ENCODE results near the gene EOLA1. TPM values are rescaled to one million over a fixed set of nuclear protein-coding genes. Genes with fewer than 3 reads are reported as not detected.
A peak's percentile ranks its signal among the peaks of the same experiment; 100 is the strongest.

EOLA1 gene
- total RNA-seq, 1 experiment from 2014 or later = 7.9 TPM

DNA sequence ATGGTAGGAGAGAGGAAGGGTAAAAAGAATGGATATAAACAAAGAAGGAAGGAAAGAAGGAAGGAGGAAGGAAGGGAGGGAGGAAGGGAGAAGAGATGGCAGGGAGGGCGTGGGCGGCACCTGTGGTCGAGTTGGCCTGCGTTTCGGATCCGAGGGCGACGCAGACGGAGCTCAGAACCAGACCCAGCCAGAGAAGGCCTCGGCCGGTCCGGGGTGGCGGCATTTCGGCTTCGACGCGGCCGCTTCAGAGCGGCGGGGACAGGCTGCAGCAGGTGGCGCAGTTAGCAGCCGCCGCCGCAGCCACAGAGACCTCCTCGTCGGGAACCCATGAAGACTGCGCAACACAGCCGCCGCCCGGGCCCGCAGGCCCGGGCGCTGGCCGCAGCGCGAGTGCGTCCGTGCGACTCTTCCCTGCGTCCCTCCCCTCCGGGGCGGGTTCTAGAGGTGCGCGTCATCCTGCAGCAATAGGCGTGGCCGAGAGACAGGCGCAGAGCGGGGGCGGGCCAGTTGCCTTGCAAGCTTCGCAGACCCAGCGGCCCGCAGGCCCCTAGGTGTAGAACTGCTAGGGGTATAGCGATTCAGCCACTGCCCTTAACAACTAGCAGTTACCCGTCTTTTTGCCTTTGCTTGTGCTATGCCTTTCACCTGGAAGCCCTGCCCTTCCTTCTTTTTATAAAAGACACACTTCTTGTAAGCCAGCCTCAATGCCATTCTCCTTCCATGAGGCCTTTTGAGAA is 35.7 kb upstream of the EOLA1 start, which contains the start of gene IDS:
Gene IDS, minus strand, starts transcription at position 392 of the 737 bp plus-strand sequence. Its CDS starts 169 bp downstream, at position 223.
- Mint-ChIP-seq H3K4me3 (peak within 1 kb of the TSS; percentile 65 to 85), H3K27me3 (ENCODE audit: low read depth) (peaks cover 6% of the 10 kb centered on the region), H3K4me1 (peaks cover 9 to 16% of the 10 kb centered on the region in 2 experiments), H3K27ac (peak within 1 kb of the TSS in 1 of 3 experiments; percentile 58; a peak in 2 of 7 replicates), H3K36me3 (ENCODE audit: insufficient read depth in 1 of 3, low read depth in 3 of 3) (peaks cover 4 to 24% (median 23%) of the 10 kb centered on the region in 3 experiments), H3K9me3 (peaks cover 50 to 70% of the 10 kb centered on the region in 2 experiments)
- Histone ChIP-seq H2AFZ (ENCODE audit: low read length) (no peak within 1 kb of the TSS), H3K4me2 (ENCODE audit: insufficient read depth, insufficient read length, low read length) (peak within 1 kb of the TSS; percentile 94), H2AK5ac (ENCODE audit: insufficient read length, low read length) (no peak within 1 kb of the TSS), H4K8ac (replicated peaks; ENCODE audit: insufficient read length, low read depth, low read length) (no peak within 1 kb of the TSS), H3T11ph (ENCODE audit: low read length) (no peak within 1 kb of the TSS), H2BK15ac (ENCODE audit: low read depth, low read length) (no peak within 1 kb of the TSS), H4K91ac (ENCODE audit: insufficient read length, low read depth, low read length) (no peak within 1 kb of the TSS), H3K18ac (ENCODE audit: insufficient read length, low read depth, low read length) (peak within 1 kb of the TSS; percentile 72), H3K4ac (ENCODE audit: low read depth, low read length) (no peak within 1 kb of the TSS), H3K4me1 (ENCODE audit: insufficient read depth, low read length) (no peaks in the 10 kb centered on the region; the same call in 1 of the 2 replicates), H3K9me3 (ENCODE audit: control insufficient read depth, low read depth, low read length) (peaks cover 51% of the 10 kb centered on the region), H3K79me1 (ENCODE audit: insufficient read depth, low read depth, low read length, poor library complexity, severe bottlenecking) (no peaks in the 10 kb centered on the region), H3K27ac (ENCODE audit: insufficient read length, low read depth, low read length) (no peak within 1 kb of the TSS), H3K23me2 (ENCODE audit: insufficient read length, low read depth, low read length, poor library complexity, severe bottlenecking) (peaks cover 2% of the 10 kb centered on the region), H3K56ac (ENCODE audit: insufficient read length, low read depth, low read length) (no peak within 1 kb of the TSS), H3K9ac (ENCODE audit: extremely low read depth, insufficient read length, low read length) (peak within 1 kb of the TSS; percentile 72), H2BK20ac (ENCODE audit: low read depth, low read length, poor library complexity, severe bottlenecking) (no peak within 1 kb of the TSS), H3K27me3 (ENCODE audit: insufficient read depth, low read length) (no peaks in the 10 kb centered on the region), H2BK12ac (ENCODE audit: insufficient read length, low read depth, low read length) (no peak within 1 kb of the TSS), H4K20me1 (ENCODE audit: control insufficient read depth, insufficient read depth, insufficient read length) (no peaks in the 10 kb centered on the region), H2BK120ac (ENCODE audit: low read depth, low read length, poor library complexity, severe bottlenecking) (no peak within 1 kb of the TSS), H2BK5ac (ENCODE audit: insufficient read length, low read length) (no peak within 1 kb of the TSS), H3K79me2 (ENCODE audit: insufficient read depth, low read length) (no peaks in the 10 kb centered on the region), H4K5ac (ENCODE audit: insufficient read length, low read depth, low read length) (peak within 1 kb of the TSS; percentile 57), H3K23ac (ENCODE audit: insufficient read length, low read depth, low read length) (no peak within 1 kb of the TSS), H3K14ac (ENCODE audit: insufficient read depth, low read length) (peak within 1 kb of the TSS; percentile 78)
- WGBS (ENCODE audit: extremely low coverage, insufficient read length, low lambda C conversion rate) = no CpG with 5 or more reads among the region's 54 CpGs
- peak; percentile 90 for DNase-seq
- TF ChIP-seq, protein P1, sequence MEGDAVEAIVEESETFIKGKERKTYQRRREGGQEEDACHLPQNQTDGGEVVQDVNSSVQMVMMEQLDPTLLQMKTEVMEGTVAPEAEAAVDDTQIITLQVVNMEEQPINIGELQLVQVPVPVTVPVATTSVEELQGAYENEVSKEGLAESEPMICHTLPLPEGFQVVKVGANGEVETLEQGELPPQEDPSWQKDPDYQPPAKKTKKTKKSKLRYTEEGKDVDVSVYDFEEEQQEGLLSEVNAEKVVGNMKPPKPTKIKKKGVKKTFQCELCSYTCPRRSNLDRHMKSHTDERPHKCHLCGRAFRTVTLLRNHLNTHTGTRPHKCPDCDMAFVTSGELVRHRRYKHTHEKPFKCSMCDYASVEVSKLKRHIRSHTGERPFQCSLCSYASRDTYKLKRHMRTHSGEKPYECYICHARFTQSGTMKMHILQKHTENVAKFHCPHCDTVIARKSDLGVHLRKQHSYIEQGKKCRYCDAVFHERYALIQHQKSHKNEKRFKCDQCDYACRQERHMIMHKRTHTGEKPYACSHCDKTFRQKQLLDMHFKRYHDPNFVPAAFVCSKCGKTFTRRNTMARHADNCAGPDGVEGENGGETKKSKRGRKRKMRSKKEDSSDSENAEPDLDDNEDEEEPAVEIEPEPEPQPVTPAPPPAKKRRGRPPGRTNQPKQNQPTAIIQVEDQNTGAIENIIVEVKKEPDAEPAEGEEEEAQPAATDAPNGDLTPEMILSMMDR (conservative IDR thresholded peaks at IDR 0.05) = peak; percentile 21; the same call in 2 of the 3 replicates

All from H9 (cell line).